Measurements from ENCODE around the gene AUTS2.

- TF ChIP-seq YY1 (IDR thresholded peaks at IDR 0.05) (no peak), GABPA (IDR thresholded peaks at IDR 0.05 in 1 of 2, conservative IDR thresholded peaks at IDR 0.05 in 1 of 2) (no peak), RAD21 (IDR thresholded peaks at IDR 0.05) (no peak), CTCF (IDR thresholded peaks at IDR 0.05; ENCODE audit: low read depth, low read length, missing input control) (no peak), ZBTB33 (IDR thresholded peaks at IDR 0.05) (no peak), TAF1 (conservative IDR thresholded peaks at IDR 0.05) (no peak), SP1 (IDR thresholded peaks at IDR 0.05) (no peak), REST (IDR thresholded peaks at IDR 0.05) (no peak), FOXA1 (IDR thresholded peaks at IDR 0.05) (no peak), EGR1 (IDR thresholded peaks at IDR 0.05; ENCODE audit: low read depth in 2 of 2) (no peak)
These were observed 1138.6 kb downstream of the AUTS2 start for GRCh38 chr7:70736715-70737460.
